Activated CD8-positive, alpha-beta memory T cell treated with anti-CD3 and anti-CD28 coated beads for 36 hours (primary cell): ENCODE results near the gene ARSG. TPM values are rescaled to one million over a fixed set of nuclear protein-coding genes. Genes with fewer than 3 reads are reported as not detected.

Experiments
- CTCF ChIA-PET: fragments of 350-600 bp; sonication (Branson Sonifier 250); formaldehyde crosslinking; loops from one replicate; lab custom pipeline; 2021; ENCODE audit warnings: antibody characterized with exemption; lab: Charles Lee
- POLR2A ChIA-PET: fragments of 350-600 bp; sonication (Branson Sonifier 250); formaldehyde crosslinking; loops from one replicate; lab custom pipeline; 2021; ENCODE audit warnings: antibody characterized with exemption; lab: Charles Lee
- total RNA-seq, 2 experiments: library from RNA; stranded (reverse); gene quantifications; one replicate each; pipeline ENCODE4 v1.2.3, GENCODE V29; 2021

The ARSG gene
- total RNA-seq, 2 experiments from 2014 or later = 8.3 to 9.9 TPM

DNA sequence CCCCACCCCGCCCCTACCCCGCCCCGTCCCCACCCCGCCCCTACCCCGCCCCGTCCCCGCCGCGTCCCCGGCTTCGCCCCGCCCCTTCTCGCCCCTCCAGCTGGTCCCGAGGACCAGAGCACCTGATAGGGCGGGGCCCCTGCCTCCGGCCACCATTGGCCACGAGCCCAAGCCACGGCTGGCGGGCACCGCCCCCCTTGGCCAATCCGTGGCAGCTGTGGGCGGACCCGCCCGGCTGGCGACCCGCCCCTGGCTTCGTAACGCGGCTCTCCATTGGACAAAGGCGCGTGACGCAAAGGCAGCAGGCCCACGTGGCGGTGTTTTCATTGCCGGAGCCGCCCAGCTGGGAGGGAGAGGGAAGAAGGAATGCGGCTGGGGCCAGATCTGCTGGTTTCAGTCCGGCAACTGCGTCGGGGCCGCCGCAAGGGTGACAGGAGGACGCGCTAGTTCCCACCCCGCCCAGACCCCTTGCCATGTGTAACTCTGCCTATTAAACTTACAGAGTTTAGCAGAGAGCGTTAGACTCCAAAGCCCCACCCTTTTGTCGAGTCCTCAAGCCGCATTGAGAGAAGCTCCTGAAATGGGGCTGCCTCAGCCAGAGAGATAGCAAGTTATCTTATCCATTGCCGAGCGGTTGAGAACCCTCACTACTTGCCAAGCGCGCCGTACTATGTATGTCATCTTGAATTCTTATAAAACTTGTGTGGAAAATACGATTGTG, 166.4 kb downstream of the ARSG start:
- ChIA-PET CTCF (interaction anchor here (0.6 to 3.8 kb wide), 8 partner anchors 17 to 276 kb away, joined by 3 to 20 read pairs (median 4); no protein-coding TSS in a partner anchor), POLR2A (interaction anchor here (0.6 to 4.5 kb wide), 7 partner anchors 17 to 418 kb away, joined by 3 to 33 read pairs (median 5); partner anchors contain the start of gene AMZ2)

DNA sequence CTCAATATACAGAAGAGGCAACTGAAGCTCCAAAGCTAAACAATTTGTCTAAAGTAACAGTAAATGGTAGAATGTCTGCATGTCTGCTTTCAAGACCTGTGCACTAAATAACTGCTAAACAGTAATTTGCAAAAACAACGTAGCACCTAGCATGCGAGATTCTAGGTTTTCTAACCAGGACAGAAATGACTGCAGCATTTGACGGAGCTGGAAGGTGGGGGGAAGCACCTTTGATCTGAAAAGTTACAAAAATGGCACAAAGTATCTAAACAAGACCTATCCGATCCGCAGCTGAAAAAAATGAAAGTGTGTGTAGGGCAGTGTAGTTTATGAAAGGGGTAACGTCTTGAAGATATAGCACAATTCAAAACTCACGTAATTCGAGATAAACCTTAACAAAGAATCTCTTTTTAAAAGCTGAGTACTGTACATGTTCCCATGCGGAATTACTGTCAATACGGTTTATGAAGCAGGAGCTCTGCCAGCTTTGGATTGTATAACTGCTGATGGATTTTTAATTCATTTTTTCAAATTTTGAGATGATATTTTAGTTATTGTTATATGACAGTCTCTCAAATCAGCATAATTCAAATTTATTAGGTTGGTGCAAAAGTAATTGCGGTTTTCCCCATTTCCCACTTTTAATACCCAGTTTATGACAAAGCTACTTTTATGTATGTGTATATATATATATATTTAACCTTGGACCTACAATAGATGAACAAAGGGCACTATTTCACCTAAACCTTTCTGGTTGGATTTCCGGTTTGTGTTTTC, 167.2 kb downstream of the ARSG start:
- ChIA-PET CTCF (interaction anchor here (1.0 to 3.8 kb wide), 5 partner anchors 21 to 401 kb away, joined by 3 to 20 read pairs (median 6); partner anchors contain the start of gene ARSG), POLR2A (interaction anchor here (0.6 to 4.5 kb wide), 5 partner anchors 114 to 419 kb away, joined by 3 to 33 read pairs (median 5); partner anchors contain the start of gene AMZ2)

DNA sequence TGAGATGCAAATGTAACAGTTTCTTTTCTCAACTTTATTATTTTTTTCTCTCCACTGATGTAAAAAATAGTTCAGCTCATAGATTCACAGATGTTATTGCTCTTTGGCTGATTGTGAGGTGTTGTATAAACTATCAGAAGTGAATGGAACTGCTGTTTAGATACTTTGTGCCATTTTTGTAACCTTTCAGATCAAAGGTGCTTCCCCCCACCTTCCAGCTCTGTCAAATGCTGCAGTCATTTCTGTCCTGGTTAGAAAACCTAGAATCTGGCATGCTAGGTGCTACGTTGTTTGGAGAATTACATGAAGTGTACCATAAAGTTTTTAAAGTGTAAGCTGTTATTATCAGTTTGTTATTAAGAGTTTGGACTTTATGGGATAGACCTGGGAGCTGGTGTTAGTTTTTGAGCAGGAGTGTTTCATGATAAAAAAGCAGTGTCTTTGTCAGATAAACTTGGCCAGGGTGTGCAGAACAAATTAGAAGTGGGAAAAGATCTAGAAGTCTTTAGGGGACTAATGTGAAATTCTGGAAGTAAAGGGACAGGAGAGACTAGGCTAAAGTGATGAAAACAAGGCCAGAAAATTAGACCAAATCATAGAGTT, 167.8 kb downstream of the ARSG start:
- ChIA-PET POLR2A (interaction anchor here (1.0 to 4.5 kb wide), 2 partner anchors 211 to 253 kb away, joined by 3 to 33 read pairs; partner anchors contain the start of gene AMZ2), CTCF (interaction anchor here (1.0 to 3.8 kb wide), 5 partner anchors 22 to 401 kb away, joined by 3 to 20 read pairs (median 6); partner anchors contain the start of gene ARSG)

DNA sequence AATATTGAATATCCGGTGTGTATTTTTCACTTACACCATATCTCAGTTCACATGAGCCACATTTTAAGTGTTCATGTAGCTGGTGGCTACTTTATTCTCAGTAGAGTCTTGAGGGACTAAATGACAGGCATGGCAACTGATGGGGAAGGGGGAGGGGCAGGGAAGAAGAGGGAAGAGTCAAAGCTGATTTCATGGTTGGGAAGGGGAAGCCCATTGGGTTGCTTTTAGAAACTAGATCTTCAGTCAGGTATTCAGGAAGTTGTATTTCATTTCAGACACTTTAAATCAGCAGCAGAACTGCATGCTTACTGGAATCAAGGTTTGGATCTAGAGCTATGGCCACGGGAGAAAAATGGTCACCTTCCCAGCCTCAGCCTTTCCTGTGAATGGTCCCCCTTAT, 168.9 kb downstream of the ARSG start:
- CTCF ChIA-PET = interaction anchor here (0.7 to 1.5 kb wide), 4 partner anchors 23 to 260 kb away, joined by 3 to 7 read pairs (median 4); no protein-coding TSS in a partner anchor
- POLR2A ChIA-PET = interaction anchor here (0.6 to 4.5 kb wide), 7 partner anchors 56 to 522 kb away, joined by 3 to 33 read pairs (median 3); partner anchors contain the start of genes AMZ2 and SLC16A6

DNA sequence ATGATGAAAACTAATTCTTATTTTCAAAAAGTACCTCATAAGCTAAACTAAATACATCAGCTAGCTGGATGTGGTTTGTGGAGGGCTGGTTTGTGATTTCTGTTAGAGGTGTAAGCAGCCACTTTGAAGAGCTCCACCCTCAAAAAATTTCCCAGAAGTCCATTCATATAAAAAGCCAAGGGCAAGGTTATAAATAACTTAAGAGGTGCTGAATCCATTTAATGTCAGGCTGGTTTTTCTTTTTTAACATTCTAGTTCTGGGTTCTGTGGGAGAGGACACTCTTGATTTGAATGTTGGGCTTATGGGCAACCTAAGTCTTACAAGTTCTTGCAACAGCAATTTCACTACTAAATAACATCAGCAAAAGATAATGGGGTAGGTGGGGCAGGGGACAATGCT, 169.4 kb downstream of the ARSG start:
- POLR2A ChIA-PET = interaction anchor here (0.6 to 4.5 kb wide), 8 partner anchors 22 to 521 kb away, joined by 3 to 33 read pairs (median 3); partner anchors contain the start of genes AMZ2 and SLC16A6
- CTCF ChIA-PET = interaction anchor here (0.6 to 1.5 kb wide), 6 partner anchors 24 to 451 kb away, joined by 3 to 7 read pairs (median 4); partner anchors contain the start of gene AMZ2

DNA sequence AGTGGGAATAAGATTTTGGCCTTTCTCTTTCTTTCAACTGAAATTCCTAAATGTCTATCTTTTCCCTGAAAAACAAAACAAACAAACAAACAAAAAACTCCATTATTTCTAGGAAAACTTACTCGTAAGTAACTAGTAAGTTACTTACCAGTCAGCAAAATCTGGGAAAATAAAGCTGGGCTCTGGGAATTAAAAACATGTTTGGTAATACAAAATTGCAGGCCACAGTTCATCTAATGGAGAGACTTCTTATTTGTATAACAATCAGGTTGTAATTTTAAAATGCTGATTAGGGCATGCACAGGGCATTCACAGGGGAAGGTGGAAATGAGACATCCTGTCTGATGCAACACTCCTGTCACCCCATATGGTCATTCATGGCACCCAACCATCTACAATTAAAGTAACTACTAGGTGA, 169.8 kb downstream of the ARSG start:
- POLR2A ChIA-PET = interaction anchor here (0.7 to 4.5 kb wide), 4 partner anchors 23 to 213 kb away, joined by 3 to 33 read pairs (median 4); partner anchors contain the start of genes AMZ2 and SLC16A6
- CTCF ChIA-PET = interaction anchor here (0.5 to 1.3 kb wide), 6 partner anchors 169 to 963 kb away, joined by 3 to 5 read pairs (median 4); partner anchors contain the start of gene AMZ2

DNA sequence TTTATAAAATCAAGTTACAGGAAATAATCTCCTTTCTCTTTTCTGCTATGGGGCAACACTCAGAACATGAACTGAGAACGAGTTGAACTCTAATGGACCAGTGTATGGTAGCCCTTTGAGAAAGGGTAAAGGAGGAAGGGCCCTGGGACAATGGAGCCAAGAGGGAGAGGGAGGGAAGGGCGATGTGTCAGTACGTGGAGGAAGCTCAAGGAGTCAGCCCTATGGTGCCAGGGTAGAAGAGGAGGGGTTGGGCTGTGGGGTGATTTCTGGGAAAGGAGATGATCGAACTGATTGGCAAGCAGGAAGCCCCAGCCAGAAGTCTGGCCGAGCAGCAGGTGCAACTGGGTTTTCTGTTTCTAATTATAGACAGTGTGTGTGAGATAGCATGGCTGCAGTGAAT, 170.3 kb downstream of the ARSG start:
- POLR2A ChIA-PET = interaction anchor here (0.5 kb wide), 1 partner anchor 106 kb away, joined by 4 read pairs; no protein-coding TSS in a partner anchor
- CTCF ChIA-PET = interaction anchor here (0.5 to 2.8 kb wide), 5 partner anchors 197 to 963 kb away, joined by 3 to 9 read pairs (median 4); no protein-coding TSS in a partner anchor

DNA sequence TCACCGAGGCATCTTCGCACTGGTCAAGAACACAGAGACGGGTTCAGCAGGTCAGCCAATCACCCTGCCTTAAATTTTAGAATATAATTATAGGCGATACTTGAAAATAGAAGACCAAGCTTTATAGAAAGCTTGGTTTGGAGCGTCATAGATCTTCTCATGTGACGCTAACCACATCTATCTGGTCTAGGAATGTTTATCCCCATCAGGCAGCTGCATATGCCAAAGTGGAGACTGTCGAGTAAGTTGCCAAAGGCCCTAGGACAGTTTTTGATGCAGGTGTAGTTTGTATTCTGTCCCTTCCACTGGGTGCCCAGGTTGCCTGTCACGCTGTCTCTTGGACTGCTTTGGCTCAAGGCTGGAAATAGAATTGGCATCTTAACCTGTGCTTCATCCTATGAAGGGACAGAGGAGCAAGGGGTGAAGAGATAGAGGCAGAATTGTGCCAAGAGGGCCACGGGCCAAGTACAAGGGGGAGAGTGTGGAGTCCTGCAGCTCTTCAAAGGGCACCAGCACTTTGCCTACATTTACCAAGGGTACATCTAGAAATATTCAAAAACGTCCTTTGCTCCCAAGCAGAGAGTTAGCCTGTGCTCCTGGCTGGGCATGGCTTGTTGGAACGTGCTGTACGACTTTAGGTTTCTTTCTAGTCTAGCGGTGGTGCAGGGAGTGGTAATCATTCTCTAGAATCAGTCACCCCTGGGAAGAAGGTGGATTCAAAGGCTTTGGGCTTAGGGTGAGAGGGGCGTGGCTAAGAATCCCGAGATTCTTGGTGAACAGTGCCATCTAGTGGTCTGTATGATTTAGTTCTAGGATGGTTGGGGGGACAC, 171.3 kb downstream of the ARSG start:
- ChIA-PET POLR2A (no interaction called here), CTCF (interaction anchor here (0.6 to 2.8 kb wide), 9 partner anchors 26 to 654 kb away, joined by 3 to 9 read pairs (median 4); no protein-coding TSS in a partner anchor)

DNA sequence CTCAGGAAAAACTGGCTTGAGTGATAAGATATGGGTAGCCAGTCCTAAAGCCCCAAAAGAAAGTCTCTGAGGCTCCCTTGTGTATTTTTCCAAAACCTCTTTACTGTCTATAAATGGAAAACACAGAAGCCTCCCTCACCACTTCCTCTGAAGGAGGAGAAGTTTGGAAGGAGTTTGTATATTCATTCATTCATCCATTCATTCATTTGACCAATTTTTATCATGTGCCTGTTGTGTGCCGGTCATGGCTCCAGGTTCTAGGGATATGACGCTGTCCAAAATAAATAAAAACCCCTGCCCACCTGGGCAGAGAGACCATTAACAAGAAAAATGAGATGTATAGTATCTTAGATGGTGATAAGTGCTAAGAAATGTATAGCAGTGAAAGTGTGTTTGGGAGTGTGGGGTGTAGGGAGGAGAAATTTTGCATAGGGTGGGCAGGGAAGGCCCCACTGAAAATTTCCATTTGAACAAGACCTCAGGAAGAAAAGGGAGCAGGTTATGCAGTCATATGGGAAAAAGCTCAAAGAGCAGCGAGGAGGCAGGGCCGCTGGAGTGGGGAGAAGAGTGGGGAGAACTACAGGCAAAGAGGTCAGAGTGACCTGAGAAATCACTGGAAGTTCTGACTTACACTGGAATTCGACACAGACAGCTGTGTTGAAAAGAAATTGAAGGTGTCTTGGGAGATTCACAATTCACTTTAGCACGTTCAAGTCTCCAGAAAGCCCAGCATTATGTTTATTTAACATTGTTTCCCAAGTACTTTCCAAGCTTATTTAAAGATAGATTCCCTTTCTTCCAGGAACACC, 172.1 kb downstream of the ARSG start:
- POLR2A ChIA-PET = no interaction called here
- CTCF ChIA-PET = interaction anchor here (0.6 to 2.8 kb wide), 7 partner anchors 47 to 494 kb away, joined by 3 to 9 read pairs (median 4); partner anchors contain the start of genes AMZ2 and PRKAR1A

DNA sequence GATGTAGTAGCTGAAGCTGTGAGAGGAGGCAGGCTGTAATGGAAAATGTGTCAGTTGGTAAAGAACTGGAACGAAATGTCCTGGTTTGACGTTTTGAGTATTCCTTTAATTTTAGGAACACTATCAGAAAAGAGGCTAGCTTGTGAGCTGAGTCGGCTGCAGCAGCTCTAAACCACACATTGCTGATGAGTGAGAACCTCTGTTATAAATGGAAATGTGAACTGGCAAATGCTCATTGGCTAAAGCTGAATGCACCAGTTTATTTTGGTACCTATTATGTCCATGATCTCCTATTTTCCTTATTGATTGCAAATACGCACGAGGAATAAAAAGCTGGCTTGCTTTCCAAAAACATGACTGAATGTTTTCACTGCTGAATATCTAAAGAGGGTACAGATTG, 177.0 kb downstream of the ARSG start:
- CTCF ChIA-PET = interaction anchor here (1.0 to 1.5 kb wide), 3 partner anchors 10 to 295 kb away, joined by 3 to 5 read pairs (median 4); no protein-coding TSS in a partner anchor
- POLR2A ChIA-PET = no interaction called here

DNA sequence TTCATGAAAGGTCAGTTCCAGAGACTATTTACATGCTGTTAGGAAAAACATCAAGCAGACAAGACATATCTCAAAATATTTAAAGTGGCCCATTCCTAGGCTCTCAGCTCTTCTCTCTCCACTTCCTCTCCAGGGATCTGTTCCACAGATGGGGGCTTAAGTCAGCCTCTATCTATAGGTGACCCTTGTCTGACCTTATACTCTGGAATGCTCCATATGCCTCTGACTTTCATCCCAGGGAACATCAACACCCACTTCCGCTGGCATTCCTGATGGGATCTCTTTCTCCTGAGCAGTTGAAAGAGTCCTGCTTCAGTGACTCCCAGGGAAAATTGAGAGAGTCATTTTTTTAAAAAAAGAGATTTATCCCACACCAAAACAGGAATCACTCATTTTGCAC, 177.5 kb downstream of the ARSG start:
- POLR2A ChIA-PET = no interaction called here
- CTCF ChIA-PET = interaction anchor here (1.0 to 1.5 kb wide), 3 partner anchors 9 to 296 kb away, joined by 3 to 5 read pairs (median 4); no protein-coding TSS in a partner anchor

Other genes starting within 250 kb of the ARSG start
- 100 to 1,000 TPM; 118 to 121 TPM for gene AMZ2, start 43.5 kb upstream of the ARSG start, total RNA-seq
- 1 to 10 TPM; 8.0 to 8.1 TPM for gene SLC16A6, start 368 bp upstream of the ARSG start, total RNA-seq
- gene WIPI1, start 166.0 kb downstream of the ARSG start, total RNA-seq = 10 to 100 TPM; 12.0 to 14.3 TPM
- gene PRKAR1A, start 220.9 kb downstream of the ARSG start, total RNA-seq = 100 to 1,000 TPM; 181 to 182 TPM